Embryonic facial prominence (tissue), 1 donor: ENCODE results near the gene PTPRM.

Source experiments
- DNase-seq: peaks from one replicate; pipeline ENCODE4 v3.0.0-alpha.2; 2016; ENCODE audit errors: extremely low spot score

PTPRM gene

GRCh38 chr18:8116341-8117005, 549.4 kb downstream of the PTPRM start:
- no peak for DNase-seq

- no peak for DNase-seq
Measured at GRCh38 chr18:8117006-8117371, 549.9 kb downstream of the PTPRM start.

GRCh38 chr18:8121101-8121500, 554.0 kb downstream of the PTPRM start:
- no peak for DNase-seq

- no peak for DNase-seq
Measured at GRCh38 chr18:8121942-8122480, 554.9 kb downstream of the PTPRM start.

- DNase-seq: no peak
Measured at GRCh38 chr18:8124232-8125146, 557.4 kb downstream of the PTPRM start.

- DNase-seq: no peak
Measured at GRCh38 chr18:8130096-8130495, 563.0 kb downstream of the PTPRM start.

GRCh38 chr18:8133032-8133431, 565.9 kb downstream of the PTPRM start:
- DNase-seq: no peak

- DNase-seq: no peak
Measured at GRCh38 chr18:8133888-8134287, 566.8 kb downstream of the PTPRM start.

- no peak for DNase-seq
Measured at GRCh38 chr18:8139127-8139527, 572.0 kb downstream of the PTPRM start.

GRCh38 chr18:8139891-8140406, 572.8 kb downstream of the PTPRM start:
- no peak for DNase-seq

GRCh38 chr18:8140841-8141501, 573.9 kb downstream of the PTPRM start:
- no peak for DNase-seq

- no peak for DNase-seq
Measured at GRCh38 chr18:8142131-8142711, 575.1 kb downstream of the PTPRM start.

GRCh38 chr18:8142932-8143331, 575.8 kb downstream of the PTPRM start:
- no peak for DNase-seq

GRCh38 chr18:8151181-8151580, 584.1 kb downstream of the PTPRM start:
- DNase-seq: no peak

GRCh38 chr18:8153887-8154583, 586.9 kb downstream of the PTPRM start:
- DNase-seq: no peak

- DNase-seq: no peak
Measured at GRCh38 chr18:8162802-8163201, 595.7 kb downstream of the PTPRM start.

- no peak for DNase-seq
Measured at GRCh38 chr18:8163286-8163959, 596.3 kb downstream of the PTPRM start.

GRCh38 chr18:8165095-8165494, 598.0 kb downstream of the PTPRM start:
- no peak for DNase-seq

- no peak for DNase-seq
Measured at GRCh38 chr18:8167026-8167425, 599.9 kb downstream of the PTPRM start.

- DNase-seq: no peak
Measured at GRCh38 chr18:8167673-8168072, 600.6 kb downstream of the PTPRM start.

- no peak for DNase-seq
Measured at GRCh38 chr18:8169722-8170121, 602.6 kb downstream of the PTPRM start.
